Adipose tissue (tissue), 3 donors: ENCODE results near the gene SLC43A2. TPM values are rescaled to one million over a fixed set of nuclear protein-coding genes. Genes with fewer than 3 reads are reported as not detected.
"Not testable (repeated sequence)": the region's sequence is repeated elsewhere in the genome, so short reads cannot be mapped to it uniquely, and the experiment has no call there.

ENCODE experiments used
- H3K27ac ChIP-seq: one replicate; pipeline ENCODE4 v1.5.1; 2013; ENCODE audit warnings: low read depth, low read length
- WGBS, 3 donors: extraction: QIAGEN DNeasy Blood & Tissue Kit; methylation state at CpG; one replicate each; pipeline ENCODE4 v1.1.7; 2013; 5-methylcytosine and 5-hydroxymethylcytosine counted together
- polyA plus RNA-seq, 3 donors: library from polyadenylated mRNA; stranded (reverse); fragments of 200-250 nt; gene quantifications; one replicate each; pipeline ENCODE4 v1.2.3, GENCODE V29; 2013
- donor health status: healthy with polysubstance abuse.
- donor health status: Bipolar disorder and iron deficiency.
- donor health status: healthy.

Gene SLC43A2
- polyA plus RNA-seq, 3 donors = 5.7 to 17.0 (median 8.8) TPM

GRCh38 chr17:1577182-1577581 lies 51.5 kb downstream of the SLC43A2 start:
- H3K27ac ChIP-seq = peak overlapping the region; percentile 87
- WGBS, 3 donors = 3 to 45% (median 5%) methylated on average over 12 of the region's 12 CpGs

- 79 to 89% (median 79%) methylated on average over 15 of the region's 15 CpGs for WGBS, 3 donors
- peak overlapping the region; percentile 79 for H3K27ac ChIP-seq
Observed at GRCh38 chr17:1576500-1576899, 52.1 kb downstream of the SLC43A2 start.

GRCh38 chr17:1574697-1575471 lies 53.8 kb downstream of the SLC43A2 start:
- WGBS, 3 donors = 39 to 49% (median 44%) methylated on average over 40 to 45 of the region's 45 CpGs
- no peak overlapping the region for H3K27ac ChIP-seq

- H3K27ac ChIP-seq = no peak overlapping the region
- WGBS, 3 donors = 17 to 23% (median 22%) methylated on average over 19 of the region's 19 CpGs
Observed at GRCh38 chr17:1573932-1574696, 54.5 kb downstream of the SLC43A2 start.

- not testable (repeated sequence) for H3K27ac ChIP-seq
- WGBS, 3 donors = 66 to 78% (median 76%) methylated on average over 5 of the region's 5 CpGs
Observed at GRCh38 chr17:1572646-1573045, 56.0 kb downstream of the SLC43A2 start.

- H3K27ac ChIP-seq = no peak overlapping the region
- WGBS, 3 donors = 81 to 84% (median 84%) methylated on average over 17 to 18 of the region's 18 CpGs
Observed at GRCh38 chr17:1571341-1571704, 57.3 kb downstream of the SLC43A2 start.

GRCh38 chr17:1568950-1569810 lies 59.5 kb downstream of the SLC43A2 start:
- WGBS, 3 donors = 51 to 69% (median 66%) methylated on average over 27 of the region's 27 CpGs
- H3K27ac ChIP-seq = no peak overlapping the region

GRCh38 chr17:1566505-1567199 lies 62.0 kb downstream of the SLC43A2 start:
- H3K27ac ChIP-seq = no peak overlapping the region
- WGBS, 3 donors = 43 to 77% (median 47%) methylated on average over 14 of the region's 14 CpGs

GRCh38 chr17:1565877-1566276 lies 62.8 kb downstream of the SLC43A2 start:
- 43 to 79% (median 48%) methylated on average over 6 of the region's 6 CpGs for WGBS, 3 donors
- H3K27ac ChIP-seq = no peak overlapping the region

GRCh38 chr17:1563786-1564613 lies 64.6 kb downstream of the SLC43A2 start:
- WGBS, 3 donors = 56 to 79% (median 74%) methylated on average over 19 of the region's 19 CpGs
- H3K27ac ChIP-seq = no peak overlapping the region

GRCh38 chr17:1563471-1563785 lies 65.2 kb downstream of the SLC43A2 start:
- not testable (repeated sequence) for H3K27ac ChIP-seq
- 75 to 87% (median 83%) methylated on average over 15 of the region's 15 CpGs for WGBS, 3 donors

- 1% methylated on average over 34 to 60 of the region's 62 CpGs for WGBS, 3 donors
- H3K27ac ChIP-seq = peak overlapping the region; percentile 87
Observed at GRCh38 chr17:1562176-1562643, 66.4 kb downstream of the SLC43A2 start.

GRCh38 chr17:1561420-1562175 lies 67.0 kb downstream of the SLC43A2 start:
- WGBS, 3 donors = 5 to 8% (median 8%) methylated on average over 41 to 47 of the region's 47 CpGs
- peak overlapping the region; percentile 87 for H3K27ac ChIP-seq

GRCh38 chr17:1560858-1561355 lies 67.7 kb downstream of the SLC43A2 start:
- 58 to 82% (median 75%) methylated on average over 7 of the region's 7 CpGs for WGBS, 3 donors
- no peak overlapping the region for H3K27ac ChIP-seq

GRCh38 chr17:1560101-1560857 lies 68.4 kb downstream of the SLC43A2 start:
- no peak overlapping the region for H3K27ac ChIP-seq
- 68 to 77% (median 72%) methylated on average over 22 of the region's 22 CpGs for whole genome bisulfite sequencing, 3 donors
